LNCaP clone FGC (cell line): ENCODE data around the gene FCAR.
"Not testable (repeated sequence)": the region's sequence is repeated elsewhere in the genome, so short reads cannot be mapped to it uniquely, and the experiment has no call there.

ENCODE experiments used
- DNase-seq: peaks from one replicate; pipeline ENCODE4 v3.0.0-alpha.2; 2011; ENCODE audit warnings: low read depth
- H3K4me3 ChIP-seq: 2 replicates; pipeline ENCODE4 v1.5.1; 2011; ENCODE audit warnings: mild to moderate bottlenecking, low read depth, low read length, control low read depth
- CTCF ChIP-seq: IDR thresholded peaks from 2 replicates; pipeline ENCODE4 v1.5.1; 2012; ENCODE audit warnings: mild to moderate bottlenecking; ENCODE audit not compliant: control insufficient read depth, insufficient read depth; ENCODE audit errors: extremely low read depth

FCAR gene

GRCh38 chr19:54889566-54889965 is 15.5 kb downstream of the FCAR start:
- no peak for TF ChIP-seq CTCF
- H3K4me3 ChIP-seq, result no peak overlapping the region
- no peak for DNase-seq

- H3K4me3 ChIP-seq, result no peak overlapping the region
- TF ChIP-seq CTCF, result no peak
- DNase-seq, result no peak
Observed at GRCh38 chr19:54893406-54893805, 19.4 kb downstream of the FCAR start.

- H3K4me3 ChIP-seq, result not testable (repeated sequence)
Observed at GRCh38 chr19:54894106-54894505, 20.1 kb downstream of the FCAR start.

GRCh38 chr19:54896036-54896435 is 22.0 kb downstream of the FCAR start:
- no peak overlapping the region for H3K4me3 ChIP-seq
- no peak for TF ChIP-seq CTCF
- DNase-seq, result no peak

More at GRCh38 chr19:54894106-54894505, 20.1 kb downstream of the FCAR start:
- not testable (repeated sequence) for DNase-seq

GRCh38 chr19:54898685-54899084 is 24.6 kb downstream of the FCAR start:
- DNase-seq, H3K4me3 ChIP-seq: not testable (repeated sequence)

- H3K4me3 ChIP-seq, DNase-seq: not testable (repeated sequence)
Observed at GRCh38 chr19:54899646-54900045, 25.6 kb downstream of the FCAR start.

- H3K4me3 ChIP-seq, DNase-seq: not testable (repeated sequence)
Observed at GRCh38 chr19:54901153-54901552, 27.1 kb downstream of the FCAR start.

GRCh38 chr19:54902061-54902460 is 28.0 kb downstream of the FCAR start:
- no peak for TF ChIP-seq CTCF
- no peak overlapping the region for H3K4me3 ChIP-seq
- DNase-seq, result no peak

GRCh38 chr19:54903303-54903702 is 29.3 kb downstream of the FCAR start:
- H3K4me3 ChIP-seq, result no peak overlapping the region
- DNase-seq, result no peak
- TF ChIP-seq CTCF, result no peak

- not testable (repeated sequence) for DNase-seq, H3K4me3 ChIP-seq
Observed at GRCh38 chr19:54904261-54904660, 30.2 kb downstream of the FCAR start.
